ENCODE results near the gene ETS2. TPM values are rescaled to one million over a fixed set of nuclear protein-coding genes. Genes with fewer than 3 reads are reported as not detected.

Gene ETS2
- total and polyA plus RNA-seq, 2 of the 8 experiments (the other 6 are each of a cell fraction or from before 2014, with no cell fraction given): 11.0 to 45.1 TPM

DNA sequence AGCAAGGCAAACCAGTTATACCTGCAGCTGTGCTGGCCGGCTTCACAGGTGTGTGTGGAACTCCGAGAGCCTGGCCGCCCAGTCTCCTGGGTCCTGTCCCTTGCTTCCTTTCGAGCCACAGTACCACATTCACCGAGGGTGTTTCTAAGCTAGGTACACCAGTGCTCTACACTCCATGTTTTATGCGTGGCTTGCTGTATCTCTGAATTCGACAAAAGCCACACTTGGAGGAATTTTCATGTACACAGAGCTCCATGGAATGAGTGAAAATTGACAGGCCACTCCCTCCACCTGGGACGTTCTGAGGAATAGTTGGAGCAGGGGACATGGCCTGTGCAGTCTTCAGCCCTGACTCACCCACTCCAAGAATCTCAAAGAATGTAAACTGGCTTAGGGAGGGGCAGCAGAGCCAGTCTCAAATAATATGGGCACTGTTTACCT, 14.0 kb downstream of the ETS2 start:
- ChIA-PET CTCF (ENCODE audit: partially characterized antibody) (interaction anchor here (1.0 to 1.3 kb wide), 3 partner anchors 50 to 252 kb away, joined by 3 to 5 read pairs (median 3); no protein-coding TSS in a partner anchor), POLR2A (ENCODE audit: partially characterized antibody) (interaction anchor here (0.6 kb wide), 1 partner anchor 23 kb away, joined by 3 read pairs; no protein-coding TSS in a partner anchor)
- FAIRE-seq: no peak
- peaks cover 47 to 90% (median 81%) of the 10 kb centered on the region in 4 experiments for H3K36me3 ChIP-seq (ENCODE audit: control insufficient read depth in 2 of 4, insufficient read depth in 4 of 4, low read length in 3 of 4)
- no peak overlapping the region for H3K56ac ChIP-seq (replicated peaks; ENCODE audit: insufficient read length, low read depth, low read length)
- H2BK12ac ChIP-seq (ENCODE audit: low read depth, low read length): no peak overlapping the region
- H2AFZ ChIP-seq (ENCODE audit: low read length): no peak overlapping the region
- no peak overlapping the region for H4K91ac ChIP-seq (replicated peaks; ENCODE audit: insufficient read length, low read length)
- H2BK20ac ChIP-seq (ENCODE audit: low read length): no peak overlapping the region
- peaks cover 0 to 15% of the 10 kb centered on the region in 2 experiments for H4K20me1 ChIP-seq (replicated peaks in 1 of 2; ENCODE audit: control insufficient read depth in 1 of 2, insufficient read depth in 2 of 2, low read length in 2 of 2)
- H3K79me1 ChIP-seq (ENCODE audit: low read depth, low read length): no peaks in the 10 kb centered on the region
- H3K4me1 ChIP-seq (replicated peaks in 1 of 4; ENCODE audit: control insufficient read depth in 3 of 4, insufficient read depth in 4 of 4, low read length in 3 of 4): no peaks in the 10 kb centered on the region
- no peak overlapping the region for H3K18ac ChIP-seq (ENCODE audit: extremely low read depth, low read length)
- no peak overlapping the region for H2BK5ac ChIP-seq (ENCODE audit: low read depth, low read length)
- no peak for DNase-seq (ENCODE audit: low read depth in 1 of 2, low spot score in 2 of 2)
- H3K14ac ChIP-seq (ENCODE audit: insufficient read length): no peak overlapping the region
- H2AK5ac ChIP-seq (ENCODE audit: low read depth, low read length): no peak overlapping the region
- H3K9me3 ChIP-seq (ENCODE audit: insufficient read depth in 2 of 2, low read depth in 1 of 2, low read length in 1 of 2): no peaks in the 10 kb centered on the region
- no peak overlapping the region; a peak in 1 of 7 replicates for H3K9ac ChIP-seq (replicated peaks in 1 of 4; ENCODE audit: extremely low read depth in 1 of 4, low read depth in 3 of 4, low read length in 3 of 4)
- H2BK15ac ChIP-seq (ENCODE audit: low read length): no peak overlapping the region
- no peak overlapping the region for H2BK120ac ChIP-seq (replicated peaks; ENCODE audit: low read depth, low read length)
- no peaks in the 10 kb centered on the region for H3K27me3 ChIP-seq (replicated peaks in 1 of 4; ENCODE audit: control insufficient read depth in 3 of 4, extremely low read depth in 1 of 4, insufficient read depth in 3 of 4, low read length in 3 of 4)
- no peak overlapping the region for H3K23ac ChIP-seq (ENCODE audit: insufficient read length)
- H3K4ac ChIP-seq (replicated peaks; ENCODE audit: insufficient read length, low read depth, low read length): no peak overlapping the region
- no peak overlapping the region for H3K27ac ChIP-seq (ENCODE audit: low read depth, low read length)
- H3K4me3 ChIP-seq (ENCODE audit: extremely low read depth in 1 of 4, insufficient read depth in 2 of 4, low read depth in 3 of 4, low read length in 4 of 4): no peak overlapping the region
- WGBS, 2 experiments (ENCODE audit: extremely low coverage in 1 of 2, insufficient coverage in 1 of 2, insufficient read length in 1 of 2, insufficient replicate concordance in 2 of 2, low coverage in 1 of 2, low lambda C conversion rate in 2 of 2, missing lambda C conversion rate in 1 of 2): 89% methylated on average over 8 of the region's 8 CpGs; no CpG with 5 or more reads in 1 of the 2 experiments
- H4K8ac ChIP-seq (ENCODE audit: extremely low read depth, insufficient read depth, low read length): no peak overlapping the region
- no peak overlapping the region for H4K5ac ChIP-seq (ENCODE audit: insufficient read length, low read depth, low read length)
- no peaks in the 10 kb centered on the region for H3K23me2 ChIP-seq (ENCODE audit: low read depth, low read length)
- no peak overlapping the region for H3K4me2 ChIP-seq (ENCODE audit: insufficient read depth in 1 of 2, low read depth in 2 of 2, low read length in 2 of 2)
- no peaks in the 10 kb centered on the region; a peak in 1 of 4 replicates for H3K79me2 ChIP-seq (ENCODE audit: control insufficient read depth in 1 of 2, insufficient read depth in 2 of 2, low read length in 2 of 2)
- TF ChIP-seq CREB1 (IDR thresholded peaks at IDR 0.05) (no peak), GABPA (IDR thresholded peaks at IDR 0.05; ENCODE audit: borderline replicate concordance, insufficient read depth, low read length) (no peak), SP4 (IDR thresholded peaks at IDR 0.05; ENCODE audit: low read length) (no peak), HDAC6 (IDR thresholded peaks at IDR 0.05; ENCODE audit: low read depth, low read length) (no peak), EZH2 (IDR thresholded peaks at IDR 0.05; ENCODE audit: low read depth, low read length, severe bottlenecking) (no peak), KDM4A (IDR thresholded peaks at IDR 0.05; ENCODE audit: low read depth, low read length, severe bottlenecking) (no peak), ASH2L (IDR thresholded peaks at IDR 0.05; ENCODE audit: low read length) (no peak), BCL11A (IDR thresholded peaks at IDR 0.05; ENCODE audit: low read depth in 2 of 2, low read length in 2 of 2) (no peak), CEBPB (IDR thresholded peaks at IDR 0.05; ENCODE audit: low read depth, low read length) (no peak), SRF (IDR thresholded peaks at IDR 0.05; ENCODE audit: low read depth, low read length) (no peak)
- TF ChIP-seq, protein P1, sequence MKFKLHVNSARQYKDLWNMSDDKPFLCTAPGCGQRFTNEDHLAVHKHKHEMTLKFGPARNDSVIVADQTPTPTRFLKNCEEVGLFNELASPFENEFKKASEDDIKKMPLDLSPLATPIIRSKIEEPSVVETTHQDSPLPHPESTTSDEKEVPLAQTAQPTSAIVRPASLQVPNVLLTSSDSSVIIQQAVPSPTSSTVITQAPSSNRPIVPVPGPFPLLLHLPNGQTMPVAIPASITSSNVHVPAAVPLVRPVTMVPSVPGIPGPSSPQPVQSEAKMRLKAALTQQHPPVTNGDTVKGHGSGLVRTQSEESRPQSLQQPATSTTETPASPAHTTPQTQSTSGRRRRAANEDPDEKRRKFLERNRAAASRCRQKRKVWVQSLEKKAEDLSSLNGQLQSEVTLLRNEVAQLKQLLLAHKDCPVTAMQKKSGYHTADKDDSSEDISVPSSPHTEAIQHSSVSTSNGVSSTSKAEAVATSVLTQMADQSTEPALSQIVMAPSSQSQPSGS (IDR thresholded peaks at IDR 0.05; ENCODE audit: low read length): no peak
